Measurements from ENCODE around the gene EML1.

DNA sequence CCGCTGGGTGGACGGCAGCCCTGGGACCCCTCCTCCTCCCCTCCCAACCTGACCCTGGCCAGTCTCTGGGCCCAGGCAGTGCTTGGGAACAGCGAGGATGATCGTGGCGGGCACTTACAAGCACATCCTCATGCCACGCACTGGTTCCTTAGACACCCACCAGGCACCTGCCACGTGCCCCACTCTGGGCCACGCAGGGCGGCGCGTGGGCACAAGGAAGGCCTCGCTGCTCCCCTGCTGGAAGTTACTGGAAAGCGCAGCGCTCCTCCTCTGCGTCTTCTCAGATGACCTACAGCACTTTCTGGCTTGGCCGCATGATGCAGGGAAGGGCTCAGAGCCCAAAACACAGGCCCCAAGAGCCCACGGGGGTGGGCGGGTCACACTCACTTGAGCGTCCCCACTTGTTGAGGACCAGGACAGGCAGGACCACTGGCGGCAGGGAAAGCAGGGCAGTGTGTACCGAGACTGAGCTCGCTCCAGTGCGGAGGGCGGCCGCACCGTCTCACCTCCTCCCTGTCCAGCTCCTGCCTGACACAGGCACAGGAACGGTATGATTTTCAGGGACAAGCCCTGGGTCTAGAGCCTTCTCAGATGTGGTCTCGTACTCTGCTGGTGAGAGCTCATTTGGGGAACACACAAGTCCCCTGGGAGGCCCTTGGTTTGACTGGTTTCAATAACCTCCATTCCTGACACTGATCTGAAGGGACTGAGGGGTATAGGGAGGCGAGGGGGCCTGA, 143.7 kb downstream of the EML1 start:
- TF ChIP-seq, protein P1, sequence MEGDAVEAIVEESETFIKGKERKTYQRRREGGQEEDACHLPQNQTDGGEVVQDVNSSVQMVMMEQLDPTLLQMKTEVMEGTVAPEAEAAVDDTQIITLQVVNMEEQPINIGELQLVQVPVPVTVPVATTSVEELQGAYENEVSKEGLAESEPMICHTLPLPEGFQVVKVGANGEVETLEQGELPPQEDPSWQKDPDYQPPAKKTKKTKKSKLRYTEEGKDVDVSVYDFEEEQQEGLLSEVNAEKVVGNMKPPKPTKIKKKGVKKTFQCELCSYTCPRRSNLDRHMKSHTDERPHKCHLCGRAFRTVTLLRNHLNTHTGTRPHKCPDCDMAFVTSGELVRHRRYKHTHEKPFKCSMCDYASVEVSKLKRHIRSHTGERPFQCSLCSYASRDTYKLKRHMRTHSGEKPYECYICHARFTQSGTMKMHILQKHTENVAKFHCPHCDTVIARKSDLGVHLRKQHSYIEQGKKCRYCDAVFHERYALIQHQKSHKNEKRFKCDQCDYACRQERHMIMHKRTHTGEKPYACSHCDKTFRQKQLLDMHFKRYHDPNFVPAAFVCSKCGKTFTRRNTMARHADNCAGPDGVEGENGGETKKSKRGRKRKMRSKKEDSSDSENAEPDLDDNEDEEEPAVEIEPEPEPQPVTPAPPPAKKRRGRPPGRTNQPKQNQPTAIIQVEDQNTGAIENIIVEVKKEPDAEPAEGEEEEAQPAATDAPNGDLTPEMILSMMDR (IDR thresholded peaks at IDR 0.05) = no peak
- TF ChIP-seq POLR2AphosphoS5 (IDR thresholded peaks at IDR 0.05) (no peak), POLR2A (IDR thresholded peaks at IDR 0.05; ENCODE audit: low read depth) (no peak), EP300 (IDR thresholded peaks at IDR 0.05) (no peak)

Measured in esophagus muscularis mucosa (tissue), 4 donors.